Panc1 (cell line): Measurements from ENCODE around the gene ANKRD33B. TPM values are rescaled to one million over a fixed set of nuclear protein-coding genes. Genes with fewer than 3 reads are reported as not detected.

Experiments
- ATAC-seq: fragments of 200-7000 bp; cut with Tn5 transposase; 2 replicates; pipeline ENCODE4 v1.9.1; 2020; ENCODE audit warnings: mild to moderate bottlenecking, moderate library complexity
- BruUV-seq: library from RNA; stranded (reverse); fragments of 400-500 nt; replicated peaks from 2 replicates; lab custom pipeline; 2021; lab: Mats Ljungman, UMichigan
- CTCF ChIA-PET: fragments of 300-600 bp; sonication (Branson Sonifier 250); formaldehyde crosslinking; loops from one replicate; lab custom pipeline; 2022; ENCODE audit warnings: antibody characterized with exemption; lab: Charles Lee
- POLR2A ChIA-PET: fragments of 300-600 bp; sonication (Branson Sonifier 250); formaldehyde crosslinking; loops from one replicate; lab custom pipeline; 2022; ENCODE audit warnings: antibody characterized with exemption; lab: Charles Lee
- DNase-seq: peaks from one replicate; pipeline ENCODE4 v3.0.0-alpha.2; 2010; ENCODE audit warnings: low read depth, low spot score
- H3K27ac ChIP-seq: 2 replicates; pipeline ENCODE4 v1.5.1; 2011; ENCODE audit warnings: mild to moderate bottlenecking, low read length, inconsistent platforms
- H3K27me3 ChIP-seq: fragments of 200-500 bp; sonication (Bioruptor generic); 2 replicates; pipeline ENCODE4 v1.6.0; 2014; ENCODE audit warnings: low read length, inconsistent platforms; ENCODE audit not compliant: control insufficient read depth, insufficient read depth
- H3K36me3 ChIP-seq: fragments of 200-500 bp; sonication (Bioruptor generic); 2 replicates; pipeline ENCODE4 v1.5.1; 2014; ENCODE audit warnings: inconsistent platforms, mild to moderate bottlenecking, low read length, moderate library complexity; ENCODE audit not compliant: control insufficient read depth, insufficient read depth
- H3K4me1 ChIP-seq: 2 replicates; pipeline ENCODE4 v1.5.1; 2011; ENCODE audit warnings: inconsistent platforms, mild to moderate bottlenecking, low read length, moderate library complexity; ENCODE audit not compliant: control insufficient read depth, insufficient read depth
- H3K4me3 ChIP-seq, 2 experiments: 2 replicates each; pipeline ENCODE4 v1.5.1; 2011 to 2012; ENCODE audit warnings: low read depth in 2 of 2, low read length in 2 of 2, mild to moderate bottlenecking in 2 of 2, inconsistent platforms in 1 of 2, moderate library complexity in 1 of 2
- H3K9me3 ChIP-seq: fragments of 200-500 bp; sonication (Bioruptor generic); 2 replicates; pipeline ENCODE4 v1.5.1; 2014; ENCODE audit warnings: low read depth, mild to moderate bottlenecking, inconsistent platforms, low read length, moderate library complexity; ENCODE audit not compliant: control insufficient read depth, insufficient read depth
- POLR2AphosphoS5 ChIP-seq: IDR thresholded peaks from 2 replicates; pipeline ENCODE4 v1.6.1; 2012; ENCODE audit warnings: mild to moderate bottlenecking, low read depth, low read length, moderate library complexity
- SIN3A ChIP-seq: IDR thresholded peaks from 2 replicates; pipeline ENCODE4 v1.6.1; 2012; ENCODE audit warnings: low read depth, mild to moderate bottlenecking, low read length, moderate library complexity, borderline replicate concordance; ENCODE audit not compliant: insufficient read depth
- TCF7L2 ChIP-seq: IDR thresholded peaks from 2 replicates; pipeline ENCODE4 v1.6.1; 2011; ENCODE audit warnings: mild to moderate bottlenecking, low read depth, low read length, inconsistent platforms
- in situ Hi-C: cut with HindIII; loops from 2 replicates; pipeline ENCODE4 v1.10.0; 2016; ENCODE audit warnings: low sequenced_read_pairs, low pct_unique_long_range_greater_than_20kb
- intact Hi-C: fragments of 100-400 bp; cut with micrococcal nuclease; formaldehyde crosslinking; loops from one replicate; pipeline ENCODE4 v1.10.0; 2022; ENCODE audit not compliant: unreplicated experiment
- total RNA-seq: library from RNA; stranded (reverse); gene quantifications from one replicate; pipeline ENCODE4 v1.2.1, GENCODE V29; 2021; ENCODE audit not compliant: unreplicated experiment
- TF ChIP-seq, protein P1 (sequence below): fragments of 450-650 bp; IDR thresholded peaks from 2 replicates; pipeline ENCODE4 v1.5.1; 2017; ENCODE audit warnings: mild to moderate bottlenecking
- TF ChIP-seq, protein P2 (sequence below), 2 experiments: IDR thresholded peaks; 2 replicates each; pipeline ENCODE4 v1.6.1; 2011 to 2012; ENCODE audit warnings: low read depth in 2 of 2, control low read depth in 1 of 2, low read length in 1 of 2, mild to moderate bottlenecking in 1 of 2, moderate library complexity in 1 of 2; ENCODE audit not compliant: insufficient read depth in 1 of 2

Gene ANKRD33B
- total RNA-seq, 1 experiment from 2014 or later = 19.1 TPM

DNA sequence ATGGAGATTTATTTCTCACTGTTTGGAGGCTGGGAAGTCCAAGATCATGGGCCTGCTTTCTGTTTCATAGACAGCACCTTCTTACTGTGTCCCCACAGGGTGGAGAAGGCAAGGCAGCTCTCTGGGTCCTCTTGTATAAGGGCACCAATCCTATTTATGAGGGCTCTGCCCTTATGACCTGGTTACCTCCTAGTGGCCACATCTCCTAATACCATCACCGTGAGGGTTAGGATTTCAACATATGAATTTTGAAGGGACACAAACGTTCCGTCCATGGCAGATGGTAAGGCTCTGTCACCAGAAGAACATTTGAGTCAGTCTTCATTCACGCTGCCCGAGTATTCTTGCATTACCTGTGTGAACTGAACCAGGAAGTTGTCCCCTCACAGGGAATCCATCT lies 48.4 kb downstream of the ANKRD33B start:
- ChIA-PET CTCF (no interaction called here), POLR2A (no interaction called here)
- in situ Hi-C loops (no loop called here), intact Hi-C loops (no loop called here)
- H3K36me3 ChIP-seq = no peaks in the 10 kb centered on the region; the same call in 1 of the 2 replicates
- BruUV-seq = no TSS peak
- no peak overlapping the region for H3K27ac ChIP-seq
- no peaks in the 10 kb centered on the region for H3K9me3 ChIP-seq
- DNase-seq (no peak), ATAC-seq (no peak)
- H3K27me3 ChIP-seq = no peaks in the 10 kb centered on the region
- no peak overlapping the region for H3K4me3 ChIP-seq
- TF ChIP-seq, protein P1, sequence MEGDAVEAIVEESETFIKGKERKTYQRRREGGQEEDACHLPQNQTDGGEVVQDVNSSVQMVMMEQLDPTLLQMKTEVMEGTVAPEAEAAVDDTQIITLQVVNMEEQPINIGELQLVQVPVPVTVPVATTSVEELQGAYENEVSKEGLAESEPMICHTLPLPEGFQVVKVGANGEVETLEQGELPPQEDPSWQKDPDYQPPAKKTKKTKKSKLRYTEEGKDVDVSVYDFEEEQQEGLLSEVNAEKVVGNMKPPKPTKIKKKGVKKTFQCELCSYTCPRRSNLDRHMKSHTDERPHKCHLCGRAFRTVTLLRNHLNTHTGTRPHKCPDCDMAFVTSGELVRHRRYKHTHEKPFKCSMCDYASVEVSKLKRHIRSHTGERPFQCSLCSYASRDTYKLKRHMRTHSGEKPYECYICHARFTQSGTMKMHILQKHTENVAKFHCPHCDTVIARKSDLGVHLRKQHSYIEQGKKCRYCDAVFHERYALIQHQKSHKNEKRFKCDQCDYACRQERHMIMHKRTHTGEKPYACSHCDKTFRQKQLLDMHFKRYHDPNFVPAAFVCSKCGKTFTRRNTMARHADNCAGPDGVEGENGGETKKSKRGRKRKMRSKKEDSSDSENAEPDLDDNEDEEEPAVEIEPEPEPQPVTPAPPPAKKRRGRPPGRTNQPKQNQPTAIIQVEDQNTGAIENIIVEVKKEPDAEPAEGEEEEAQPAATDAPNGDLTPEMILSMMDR = no peak
- TF ChIP-seq POLR2AphosphoS5 = no peak
- no peak for TF ChIP-seq TCF7L2
- H3K4me1 ChIP-seq = no peaks in the 10 kb centered on the region

DNA sequence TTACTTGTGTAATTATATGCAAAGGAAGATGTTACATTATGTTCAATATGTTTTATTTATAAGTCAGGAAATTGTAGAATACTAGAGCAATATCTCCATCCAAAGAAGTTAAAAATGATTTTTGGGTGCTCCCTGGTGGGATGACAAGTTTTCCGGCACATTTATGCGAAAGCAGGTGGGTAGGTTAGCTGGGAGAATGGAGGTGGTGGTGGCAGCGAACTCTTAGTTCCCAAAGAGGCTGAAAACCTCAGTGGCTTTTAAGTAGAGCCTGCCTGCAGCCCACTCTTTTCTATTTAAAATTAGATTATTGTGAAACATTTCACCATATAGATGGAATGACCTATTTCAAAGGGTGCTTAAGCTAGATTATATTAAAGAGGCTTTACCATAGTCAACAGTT lies 51.8 kb downstream of the ANKRD33B start:
- ChIA-PET CTCF (no interaction called here), POLR2A (no interaction called here)
- in situ Hi-C loops (no loop called here), intact Hi-C loops (no loop called here)
- Histone ChIP-seq H3K27me3 (no peaks in the 10 kb centered on the region), H3K9me3 (no peaks in the 10 kb centered on the region), H3K4me1 (no peaks in the 10 kb centered on the region), H3K36me3 (no peaks in the 10 kb centered on the region; the same call in 1 of the 2 replicates), H3K27ac (no peak overlapping the region), H3K4me3 (no peak overlapping the region)
- no peak for TF ChIP-seq POLR2AphosphoS5
- TF ChIP-seq SIN3A = no peak
- TF ChIP-seq, protein P2, sequence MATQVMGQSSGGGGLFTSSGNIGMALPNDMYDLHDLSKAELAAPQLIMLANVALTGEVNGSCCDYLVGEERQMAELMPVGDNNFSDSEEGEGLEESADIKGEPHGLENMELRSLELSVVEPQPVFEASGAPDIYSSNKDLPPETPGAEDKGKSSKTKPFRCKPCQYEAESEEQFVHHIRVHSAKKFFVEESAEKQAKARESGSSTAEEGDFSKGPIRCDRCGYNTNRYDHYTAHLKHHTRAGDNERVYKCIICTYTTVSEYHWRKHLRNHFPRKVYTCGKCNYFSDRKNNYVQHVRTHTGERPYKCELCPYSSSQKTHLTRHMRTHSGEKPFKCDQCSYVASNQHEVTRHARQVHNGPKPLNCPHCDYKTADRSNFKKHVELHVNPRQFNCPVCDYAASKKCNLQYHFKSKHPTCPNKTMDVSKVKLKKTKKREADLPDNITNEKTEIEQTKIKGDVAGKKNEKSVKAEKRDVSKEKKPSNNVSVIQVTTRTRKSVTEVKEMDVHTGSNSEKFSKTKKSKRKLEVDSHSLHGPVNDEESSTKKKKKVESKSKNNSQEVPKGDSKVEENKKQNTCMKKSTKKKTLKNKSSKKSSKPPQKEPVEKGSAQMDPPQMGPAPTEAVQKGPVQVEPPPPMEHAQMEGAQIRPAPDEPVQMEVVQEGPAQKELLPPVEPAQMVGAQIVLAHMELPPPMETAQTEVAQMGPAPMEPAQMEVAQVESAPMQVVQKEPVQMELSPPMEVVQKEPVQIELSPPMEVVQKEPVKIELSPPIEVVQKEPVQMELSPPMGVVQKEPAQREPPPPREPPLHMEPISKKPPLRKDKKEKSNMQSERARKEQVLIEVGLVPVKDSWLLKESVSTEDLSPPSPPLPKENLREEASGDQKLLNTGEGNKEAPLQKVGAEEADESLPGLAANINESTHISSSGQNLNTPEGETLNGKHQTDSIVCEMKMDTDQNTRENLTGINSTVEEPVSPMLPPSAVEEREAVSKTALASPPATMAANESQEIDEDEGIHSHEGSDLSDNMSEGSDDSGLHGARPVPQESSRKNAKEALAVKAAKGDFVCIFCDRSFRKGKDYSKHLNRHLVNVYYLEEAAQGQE (IDR thresholded peaks at IDR 0.05; ENCODE audit: insufficient read depth in 1 of 2, low read depth in 2 of 2, low read length in 1 of 2) = no peak
- TF ChIP-seq TCF7L2 = no peak
- TF ChIP-seq, protein P1 = no peak
- no peak for ATAC-seq
- no TSS peak for BruUV-seq
- DNase-seq = no peak
